GM21529 (cell line): ENCODE measurements around the gene GPR179.
A peak's percentile ranks its signal among the peaks of the same experiment; 100 is the strongest.
"Not testable (repeated sequence)": the region's sequence is repeated elsewhere in the genome, so short reads cannot be mapped to it uniquely, and the experiment has no call there.

Experiments
- ATAC-seq: cut with Tn5 transposase; IDR thresholded peaks from one replicate; pipeline ENCODE4 v1.9.1; 2021; ENCODE audit not compliant: unreplicated experiment

The GPR179 gene

DNA sequence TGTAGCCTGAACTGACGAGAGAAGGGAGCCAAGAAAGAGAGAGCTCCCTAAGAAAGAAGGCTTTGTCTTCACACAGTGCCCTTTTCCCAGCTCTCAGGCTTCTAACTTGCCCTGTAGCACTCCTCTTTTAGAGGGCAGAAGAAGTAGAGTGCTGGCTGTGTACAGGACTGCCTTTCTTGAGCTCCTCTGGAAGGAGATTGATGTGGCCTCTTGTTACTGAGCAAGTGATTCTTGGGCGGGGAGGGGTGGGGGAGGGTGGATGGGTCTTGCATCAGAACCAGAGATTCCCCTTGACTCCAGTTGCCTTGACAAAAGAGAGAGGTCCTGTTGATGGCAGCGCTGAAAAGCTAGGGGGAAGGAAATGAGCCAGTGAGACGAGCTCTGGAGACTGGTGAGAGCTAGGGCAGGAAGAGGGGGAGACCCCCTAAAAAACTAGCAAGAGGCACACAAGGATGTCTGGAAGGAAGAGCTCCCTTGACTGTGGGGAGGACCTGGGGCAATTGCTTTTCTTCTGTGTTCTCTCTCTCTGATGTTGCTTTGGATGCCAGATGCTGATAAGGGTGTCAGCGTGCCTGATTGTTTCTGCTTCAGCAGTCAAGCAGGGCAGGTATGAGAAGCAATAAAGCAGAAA is 18.4 kb downstream of the GPR179 start:
- no peak for ATAC-seq

DNA sequence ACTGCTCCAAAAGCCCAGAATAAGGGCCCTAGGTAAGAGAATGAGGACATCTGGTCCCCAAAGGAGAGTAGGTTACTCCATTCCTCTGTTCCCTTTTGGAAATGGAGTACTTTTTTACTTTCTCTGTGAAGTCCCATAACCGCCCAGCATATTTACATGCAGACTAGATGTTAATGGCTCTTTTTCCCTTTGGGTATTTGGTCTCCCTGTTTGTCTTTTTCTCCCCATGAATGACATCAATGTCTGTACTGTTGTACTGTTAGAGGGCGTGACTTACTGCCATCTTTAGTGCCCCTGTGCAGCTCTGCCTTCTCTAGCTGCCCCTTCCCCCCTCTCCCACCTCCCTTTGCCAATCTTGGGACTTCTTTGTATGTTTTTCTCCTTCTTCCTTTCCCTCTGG is 19.0 kb downstream of the GPR179 start:
- ATAC-seq: no peak

GRCh38 chr17:38324141-38324697 is 19.5 kb downstream of the GPR179 start:
- no peak for ATAC-seq

DNA sequence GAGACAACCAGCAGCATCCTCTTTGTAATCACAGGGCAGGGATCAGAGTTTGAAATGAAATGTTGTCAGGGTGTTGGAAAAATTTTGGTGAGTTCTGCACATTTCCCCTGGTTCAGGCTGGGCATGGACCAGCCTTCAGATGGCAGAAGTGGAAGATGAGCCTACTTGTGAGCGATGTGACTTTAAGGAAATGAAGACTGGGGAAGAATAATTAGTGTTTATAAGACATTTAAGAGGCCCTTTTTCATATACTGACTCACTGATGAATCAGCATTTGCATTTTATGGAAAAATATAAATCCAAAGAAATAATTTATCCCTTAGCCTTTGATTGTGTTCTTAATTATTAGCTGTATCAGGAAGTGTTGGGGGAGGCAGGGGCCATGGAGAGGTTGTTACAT is 20.9 kb downstream of the GPR179 start:
- ATAC-seq: no peak

- ATAC-seq: no peak
Measured at GRCh38 chr17:38322156-38322779, 21.5 kb downstream of the GPR179 start.

DNA sequence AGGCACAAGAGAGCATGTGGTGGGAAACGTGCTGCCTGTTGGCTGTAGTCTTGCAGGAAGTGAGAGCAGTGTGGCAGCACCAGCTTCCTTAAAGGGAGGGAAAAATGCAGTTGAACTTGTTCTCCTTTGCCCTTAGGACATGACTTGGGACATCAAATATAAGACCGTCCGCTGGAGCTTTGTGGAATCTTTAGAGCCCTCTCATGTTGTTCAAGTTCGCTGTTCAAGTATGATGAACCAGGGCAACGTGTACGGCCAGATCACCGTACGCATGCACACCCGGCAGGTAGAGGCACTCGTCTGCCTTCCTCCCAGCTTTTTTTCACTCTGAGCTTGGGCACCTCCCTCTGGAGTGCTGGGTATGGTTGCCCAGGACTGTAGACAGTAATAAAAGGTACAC is 23.3 kb downstream of the GPR179 start:
- no peak for ATAC-seq

GRCh38 chr17:38317081-38317480 is 26.7 kb downstream of the GPR179 start:
- no peak for ATAC-seq

GRCh38 chr17:38315497-38315896 is 28.3 kb downstream of the GPR179 start:
- ATAC-seq: no peak

GRCh38 chr17:38296834-38297517 is 46.8 kb downstream of the GPR179 start, which contains the start of gene MRPL45:
TSS of gene MRPL45 (plus strand) at chr17:38297168. CDS start at chr17:38297184, 16 bp downstream.
- peak; percentile 95 for ATAC-seq

GRCh38 chr17:38295602-38296365 is 48.0 kb downstream of the GPR179 start:
- ATAC-seq: not testable (repeated sequence)

- ATAC-seq: not testable (repeated sequence)
Measured at GRCh38 chr17:38289760-38290159, 54.0 kb downstream of the GPR179 start.

- not testable (repeated sequence) for ATAC-seq
Measured at GRCh38 chr17:38288217-38288827, 55.4 kb downstream of the GPR179 start.

- not testable (repeated sequence) for ATAC-seq
Measured at GRCh38 chr17:38286501-38287091, 57.2 kb downstream of the GPR179 start.

- not testable (repeated sequence) for ATAC-seq
Measured at GRCh38 chr17:38285994-38286393, 57.8 kb downstream of the GPR179 start.
